Endothelial cell of umbilical vein (primary cell): ENCODE measurements around the gene DCDC1.

Experiments
- CTCF ChIP-seq, 2 donors: IDR thresholded peaks; 1 replicate in 1 of 2; 2 replicates in 1 of 2; pipeline ENCODE4 v1.5.1; 2011; ENCODE audit warnings: low read length in 2 of 2, mild to moderate bottlenecking in 2 of 2, moderate library complexity in 2 of 2, control low read depth in 1 of 2, inconsistent platforms in 1 of 2, low read depth in 1 of 2; ENCODE audit not compliant: insufficient read depth in 1 of 2; ENCODE audit errors: extremely low read depth in 1 of 2
- JUN ChIP-seq: IDR thresholded peaks from 2 replicates; pipeline ENCODE4 v1.6.1; 2011; ENCODE audit warnings: borderline replicate concordance, low read depth; ENCODE audit not compliant: insufficient read length, insufficient read depth

- TF ChIP-seq JUN (no peak), CTCF (IDR thresholded peaks at IDR 0.05; ENCODE audit: extremely low read depth in 1 of 2, insufficient read depth in 1 of 2, low read depth in 1 of 2, low read length in 2 of 2) (no peak)
Measured at GRCh38 chr11:31262761-31263160, 106.8 kb downstream of the DCDC1 start.
